ENCODE data around the gene DDX54. TPM values are rescaled to one million over a fixed set of nuclear protein-coding genes. Genes with fewer than 3 reads are reported as not detected.

The DDX54 gene
- total RNA-seq, 1 experiment from 2014 or later: 101 TPM

GRCh38 chr12:113133036-113133435 lies 52.2 kb downstream of the DDX54 start:
- TF ChIP-seq SIN3A (IDR thresholded peaks at IDR 0.05; ENCODE audit: borderline replicate concordance, insufficient read depth, low read depth, low read length) (no peak), POLR2AphosphoS5 (IDR thresholded peaks at IDR 0.05; ENCODE audit: low read depth, low read length) (no peak), TCF7L2 (IDR thresholded peaks at IDR 0.05; ENCODE audit: low read depth, low read length) (no peak), CTCF (IDR thresholded peaks at IDR 0.05) (no peak), REST (IDR thresholded peaks at IDR 0.05; ENCODE audit: insufficient read depth in 1 of 2, low read depth in 2 of 2, low read length in 1 of 2) (no peak)
- H3K4me1 ChIP-seq (ENCODE audit: control insufficient read depth, insufficient read depth, low read length): no peaks in the 10 kb centered on the region; the same call in 1 of the 2 replicates
- no peaks in the 10 kb centered on the region for H3K36me3 ChIP-seq (ENCODE audit: control insufficient read depth, insufficient read depth, low read length)
- intact Hi-C loops (cut with micrococcal nuclease; ENCODE audit: unreplicated experiment): no loop called here
- DNase-seq (ENCODE audit: low read depth, low spot score) (no peak), ATAC-seq (no peak)
- in situ Hi-C loops (cut with HindIII; ENCODE audit: low pct_unique_long_range_greater_than_20kb, low sequenced_read_pairs): no loop called here
- no peak overlapping the region for H3K27ac ChIP-seq (ENCODE audit: low read length)
- H3K9me3 ChIP-seq (ENCODE audit: control insufficient read depth, insufficient read depth, low read depth, low read length): no peaks in the 10 kb centered on the region
- H3K4me3 ChIP-seq (ENCODE audit: low read depth in 2 of 2, low read length in 2 of 2): no peak overlapping the region
- no TSS peak for BruUV-seq (replicated peaks)
- H3K27me3 ChIP-seq (ENCODE audit: control insufficient read depth, insufficient read depth, low read length): peaks cover 2% of the 10 kb centered on the region; the same call in 1 of the 2 replicates
- POLR2A ChIA-PET: no interaction called here
- CTCF ChIA-PET: no interaction called here

GRCh38 chr12:113131556-113131955 lies 53.7 kb downstream of the DDX54 start:
- POLR2A ChIA-PET: no interaction called here
- no peak for ATAC-seq
- no peak for DNase-seq (ENCODE audit: low read depth, low spot score)
- Histone ChIP-seq H3K4me1 (ENCODE audit: control insufficient read depth, insufficient read depth, low read length) (no peaks in the 10 kb centered on the region; the same call in 1 of the 2 replicates), H3K27ac (ENCODE audit: low read length) (no peak overlapping the region), H3K27me3 (ENCODE audit: control insufficient read depth, insufficient read depth, low read length) (peaks cover 2% of the 10 kb centered on the region; the same call in 1 of the 2 replicates), H3K36me3 (ENCODE audit: control insufficient read depth, insufficient read depth, low read length) (no peaks in the 10 kb centered on the region), H3K9me3 (ENCODE audit: control insufficient read depth, insufficient read depth, low read depth, low read length) (no peaks in the 10 kb centered on the region), H3K4me3 (ENCODE audit: low read depth in 2 of 2, low read length in 2 of 2) (no peak overlapping the region)
- intact Hi-C loops (cut with micrococcal nuclease; ENCODE audit: unreplicated experiment): no loop called here
- in situ Hi-C loops (cut with HindIII; ENCODE audit: low pct_unique_long_range_greater_than_20kb, low sequenced_read_pairs): no loop called here
- BruUV-seq (replicated peaks): no TSS peak
- CTCF ChIA-PET: interaction anchor here (0.6 to 0.9 kb wide), 2 partner anchors 10 to 35 kb away, joined by 3 to 4 read pairs; no protein-coding TSS in a partner anchor
- TF ChIP-seq REST (IDR thresholded peaks at IDR 0.05; ENCODE audit: insufficient read depth in 1 of 2, low read depth in 2 of 2, low read length in 1 of 2) (no peak), TCF7L2 (IDR thresholded peaks at IDR 0.05; ENCODE audit: low read depth, low read length) (no peak), SIN3A (IDR thresholded peaks at IDR 0.05; ENCODE audit: borderline replicate concordance, insufficient read depth, low read depth, low read length) (no peak)
